SK-N-SH treated with all-trans-retinoic acid at 6 μM for 48 hours (cell line): Measurements from ENCODE around the gene PRR22.

ENCODE experiments used
- SNAI2 ChIP-seq: fragments of 250-450 bp; sonication (Bioruptor Pico); IDR thresholded peaks from 2 replicates; pipeline ENCODE4 v1.5.0; 2020; ENCODE audit warnings: mild to moderate bottlenecking, moderate library complexity
- ZNF8 ChIP-seq: fragments of 450-650 bp; formaldehyde crosslinking; IDR thresholded peaks from 2 replicates; pipeline ENCODE4 v1.5.0; 2020; ENCODE audit warnings: mild to moderate bottlenecking, moderate library complexity
- TF ChIP-seq, protein P1 (sequence below): fragments of 250-450 bp; sonication (Bioruptor Pico); IDR thresholded peaks from 2 replicates; pipeline ENCODE4 v1.8.0; 2020; ENCODE audit warnings: mild to moderate bottlenecking, moderate library complexity, borderline replicate concordance
- TF ChIP-seq, protein P2 (sequence below): fragments of 250-450 bp; sonication (Bioruptor Pico); IDR thresholded peaks from 2 replicates; pipeline ENCODE4 v1.5.1; 2021; ENCODE audit warnings: mild to moderate bottlenecking, moderate library complexity
- TF ChIP-seq, protein P3 (sequence below): fragments of 250-450 bp; sonication (Bioruptor Pico); IDR thresholded peaks from 2 replicates; pipeline ENCODE4 v1.5.0; 2020; ENCODE audit warnings: mild to moderate bottlenecking, moderate library complexity

DNA sequence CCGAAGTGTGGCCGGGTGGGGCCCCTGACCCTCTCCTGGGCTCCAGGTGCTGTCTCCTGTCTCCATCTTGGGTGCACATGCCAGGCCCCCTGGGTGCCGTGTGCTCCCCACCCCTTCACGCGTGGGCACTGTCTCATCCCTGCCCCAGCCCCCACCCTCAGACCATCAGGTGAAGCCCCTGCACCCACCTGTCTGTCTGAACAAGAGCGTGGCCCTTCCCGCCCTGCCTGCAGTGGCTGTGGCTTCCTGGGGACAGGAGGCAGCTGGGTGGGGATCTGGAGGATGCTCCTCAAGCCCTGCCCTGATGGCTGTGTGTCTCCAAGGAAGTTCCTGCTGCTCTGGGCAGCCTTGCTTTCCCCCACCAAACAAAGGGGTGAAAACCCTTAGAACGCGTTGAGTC lies 2.2 kb downstream of the PRR22 start:
- TF ChIP-seq ZNF8 (CRISPR knock-in tag) (no peak), SNAI2 (CRISPR knock-in tag) (no peak)
- TF ChIP-seq, protein P1, sequence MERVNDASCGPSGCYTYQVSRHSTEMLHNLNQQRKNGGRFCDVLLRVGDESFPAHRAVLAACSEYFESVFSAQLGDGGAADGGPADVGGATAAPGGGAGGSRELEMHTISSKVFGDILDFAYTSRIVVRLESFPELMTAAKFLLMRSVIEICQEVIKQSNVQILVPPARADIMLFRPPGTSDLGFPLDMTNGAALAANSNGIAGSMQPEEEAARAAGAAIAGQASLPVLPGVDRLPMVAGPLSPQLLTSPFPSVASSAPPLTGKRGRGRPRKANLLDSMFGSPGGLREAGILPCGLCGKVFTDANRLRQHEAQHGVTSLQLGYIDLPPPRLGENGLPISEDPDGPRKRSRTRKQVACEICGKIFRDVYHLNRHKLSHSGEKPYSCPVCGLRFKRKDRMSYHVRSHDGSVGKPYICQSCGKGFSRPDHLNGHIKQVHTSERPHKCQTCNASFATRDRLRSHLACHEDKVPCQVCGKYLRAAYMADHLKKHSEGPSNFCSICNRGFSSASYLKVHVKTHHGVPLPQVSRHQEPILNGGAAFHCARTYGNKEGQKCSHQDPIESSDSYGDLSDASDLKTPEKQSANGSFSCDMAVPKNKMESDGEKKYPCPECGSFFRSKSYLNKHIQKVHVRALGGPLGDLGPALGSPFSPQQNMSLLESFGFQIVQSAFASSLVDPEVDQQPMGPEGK: no peak
- TF ChIP-seq, protein P2, sequence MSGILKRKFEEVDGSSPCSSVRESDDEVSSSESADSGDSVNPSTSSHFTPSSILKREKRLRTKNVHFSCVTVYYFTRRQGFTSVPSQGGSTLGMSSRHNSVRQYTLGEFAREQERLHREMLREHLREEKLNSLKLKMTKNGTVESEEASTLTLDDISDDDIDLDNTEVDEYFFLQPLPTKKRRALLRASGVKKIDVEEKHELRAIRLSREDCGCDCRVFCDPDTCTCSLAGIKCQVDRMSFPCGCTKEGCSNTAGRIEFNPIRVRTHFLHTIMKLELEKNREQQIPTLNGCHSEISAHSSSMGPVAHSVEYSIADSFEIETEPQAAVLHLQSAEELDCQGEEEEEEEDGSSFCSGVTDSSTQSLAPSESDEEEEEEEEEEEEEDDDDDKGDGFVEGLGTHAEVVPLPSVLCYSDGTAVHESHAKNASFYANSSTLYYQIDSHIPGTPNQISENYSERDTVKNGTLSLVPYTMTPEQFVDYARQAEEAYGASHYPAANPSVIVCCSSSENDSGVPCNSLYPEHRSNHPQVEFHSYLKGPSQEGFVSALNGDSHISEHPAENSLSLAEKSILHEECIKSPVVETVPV (CRISPR knock-in tag): no peak
- TF ChIP-seq, protein P3, sequence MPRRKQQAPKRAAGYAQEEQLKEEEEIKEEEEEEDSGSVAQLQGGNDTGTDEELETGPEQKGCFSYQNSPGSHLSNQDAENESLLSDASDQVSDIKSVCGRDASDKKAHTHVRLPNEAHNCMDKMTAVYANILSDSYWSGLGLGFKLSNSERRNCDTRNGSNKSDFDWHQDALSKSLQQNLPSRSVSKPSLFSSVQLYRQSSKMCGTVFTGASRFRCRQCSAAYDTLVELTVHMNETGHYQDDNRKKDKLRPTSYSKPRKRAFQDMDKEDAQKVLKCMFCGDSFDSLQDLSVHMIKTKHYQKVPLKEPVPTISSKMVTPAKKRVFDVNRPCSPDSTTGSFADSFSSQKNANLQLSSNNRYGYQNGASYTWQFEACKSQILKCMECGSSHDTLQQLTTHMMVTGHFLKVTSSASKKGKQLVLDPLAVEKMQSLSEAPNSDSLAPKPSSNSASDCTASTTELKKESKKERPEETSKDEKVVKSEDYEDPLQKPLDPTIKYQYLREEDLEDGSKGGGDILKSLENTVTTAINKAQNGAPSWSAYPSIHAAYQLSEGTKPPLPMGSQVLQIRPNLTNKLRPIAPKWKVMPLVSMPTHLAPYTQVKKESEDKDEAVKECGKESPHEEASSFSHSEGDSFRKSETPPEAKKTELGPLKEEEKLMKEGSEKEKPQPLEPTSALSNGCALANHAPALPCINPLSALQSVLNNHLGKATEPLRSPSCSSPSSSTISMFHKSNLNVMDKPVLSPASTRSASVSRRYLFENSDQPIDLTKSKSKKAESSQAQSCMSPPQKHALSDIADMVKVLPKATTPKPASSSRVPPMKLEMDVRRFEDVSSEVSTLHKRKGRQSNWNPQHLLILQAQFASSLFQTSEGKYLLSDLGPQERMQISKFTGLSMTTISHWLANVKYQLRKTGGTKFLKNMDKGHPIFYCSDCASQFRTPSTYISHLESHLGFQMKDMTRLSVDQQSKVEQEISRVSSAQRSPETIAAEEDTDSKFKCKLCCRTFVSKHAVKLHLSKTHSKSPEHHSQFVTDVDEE (CRISPR knock-in tag): no peak
